Breast epithelium (tissue), 3 donors: Measurements from ENCODE around the gene KLHL33.

Source experiments
- CTCF ChIP-seq, 3 donors: fragments of 450-650 bp; IDR thresholded peaks; one replicate each; pipeline ENCODE4 v1.5.1; 2016 to 2017; ENCODE audit warnings: antibody characterized with exemption in 3 of 3, mild to moderate bottlenecking in 3 of 3, moderate library complexity in 3 of 3
- POLR2A ChIP-seq: fragments of 450-650 bp; IDR thresholded peaks from one replicate; pipeline ENCODE4 v1.6.1; 2016; ENCODE audit warnings: antibody characterized with exemption, mild to moderate bottlenecking, moderate library complexity
- POLR2AphosphoS5 ChIP-seq, 3 donors: sonication (generic); formaldehyde crosslinking; IDR thresholded peaks; one replicate each; pipeline ENCODE4 v1.6.1; 2017; ENCODE audit warnings: antibody characterized with exemption in 3 of 3

DNA sequence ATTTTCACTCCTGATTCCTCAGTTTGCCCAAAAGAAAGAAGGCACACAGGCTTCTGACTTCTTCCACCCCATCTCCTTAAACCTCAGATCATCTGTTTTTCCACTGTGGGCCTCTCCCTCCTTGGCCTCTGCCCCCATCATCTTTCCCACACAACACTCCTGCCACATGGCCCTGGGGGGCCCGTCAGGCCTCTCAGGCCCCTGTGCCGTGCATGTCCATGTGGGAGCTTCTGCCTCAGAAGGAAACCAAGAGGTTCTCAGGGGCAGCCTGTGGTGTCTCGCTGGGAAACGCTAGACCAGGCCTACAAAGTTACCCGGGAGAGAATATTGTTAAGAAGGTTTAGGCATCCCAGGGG, 8.0 kb downstream of the KLHL33 start:
- TF ChIP-seq CTCF (IDR thresholded peaks at IDR 0.05) (no peak), POLR2A (no peak), POLR2AphosphoS5 (IDR thresholded peaks at IDR 0.05) (no peak)
